ENCODE data around the gene EIF4E3. TPM values are rescaled to one million over a fixed set of nuclear protein-coding genes. Genes with fewer than 3 reads are reported as not detected.
A peak's percentile ranks its signal among the peaks of the same experiment; 100 is the strongest.

EIF4E3 gene
- polyA plus RNA-seq, 1 donor from 2014 or later: 11.4 TPM

DNA sequence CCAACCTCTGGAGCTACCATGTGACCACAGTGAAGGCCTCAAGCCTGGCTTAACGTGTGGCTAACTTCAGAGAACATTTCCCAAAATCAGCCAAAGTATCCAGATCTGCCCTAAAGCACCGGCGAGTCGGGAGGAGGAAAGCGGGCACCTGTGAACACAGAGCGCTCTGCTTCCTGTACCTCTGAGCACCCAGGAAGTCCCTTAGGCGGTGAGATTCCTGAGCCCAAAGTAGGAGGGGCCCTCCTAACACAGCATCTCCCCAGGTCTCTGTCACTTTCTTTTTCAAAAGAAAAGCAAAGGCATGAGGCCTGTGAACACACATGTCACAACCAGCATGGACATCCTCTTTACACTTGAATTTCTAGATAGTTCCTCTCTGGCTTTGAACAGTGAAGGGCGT lies 944 bp upstream of the EIF4E3 start:
- peaks cover 4% of the 10 kb centered on the region for H3K27me3 ChIP-seq (ENCODE audit: insufficient read depth, low read depth, low read length)
- H3K9me2 ChIP-seq (ENCODE audit: insufficient read depth, low read length): no peaks in the 10 kb centered on the region
- no peaks in the 10 kb centered on the region for H3K36me3 ChIP-seq (ENCODE audit: insufficient read depth, low read length)
- H3K9ac ChIP-seq (ENCODE audit: low read length): peak overlapping the region; percentile 85
- peak overlapping the region; percentile 59 for H3K27ac ChIP-seq (ENCODE audit: low read length)
- H3K9me3 ChIP-seq (ENCODE audit: low read length): no peaks in the 10 kb centered on the region
- peaks cover 7% of the 10 kb centered on the region for H3K79me2 ChIP-seq (replicated peaks; ENCODE audit: insufficient read depth, low read length)
- no peak for TF ChIP-seq MXI1 (conservative IDR thresholded peaks at IDR 0.05; ENCODE audit: poor library complexity, severe bottlenecking)
- TF ChIP-seq, protein P1, sequence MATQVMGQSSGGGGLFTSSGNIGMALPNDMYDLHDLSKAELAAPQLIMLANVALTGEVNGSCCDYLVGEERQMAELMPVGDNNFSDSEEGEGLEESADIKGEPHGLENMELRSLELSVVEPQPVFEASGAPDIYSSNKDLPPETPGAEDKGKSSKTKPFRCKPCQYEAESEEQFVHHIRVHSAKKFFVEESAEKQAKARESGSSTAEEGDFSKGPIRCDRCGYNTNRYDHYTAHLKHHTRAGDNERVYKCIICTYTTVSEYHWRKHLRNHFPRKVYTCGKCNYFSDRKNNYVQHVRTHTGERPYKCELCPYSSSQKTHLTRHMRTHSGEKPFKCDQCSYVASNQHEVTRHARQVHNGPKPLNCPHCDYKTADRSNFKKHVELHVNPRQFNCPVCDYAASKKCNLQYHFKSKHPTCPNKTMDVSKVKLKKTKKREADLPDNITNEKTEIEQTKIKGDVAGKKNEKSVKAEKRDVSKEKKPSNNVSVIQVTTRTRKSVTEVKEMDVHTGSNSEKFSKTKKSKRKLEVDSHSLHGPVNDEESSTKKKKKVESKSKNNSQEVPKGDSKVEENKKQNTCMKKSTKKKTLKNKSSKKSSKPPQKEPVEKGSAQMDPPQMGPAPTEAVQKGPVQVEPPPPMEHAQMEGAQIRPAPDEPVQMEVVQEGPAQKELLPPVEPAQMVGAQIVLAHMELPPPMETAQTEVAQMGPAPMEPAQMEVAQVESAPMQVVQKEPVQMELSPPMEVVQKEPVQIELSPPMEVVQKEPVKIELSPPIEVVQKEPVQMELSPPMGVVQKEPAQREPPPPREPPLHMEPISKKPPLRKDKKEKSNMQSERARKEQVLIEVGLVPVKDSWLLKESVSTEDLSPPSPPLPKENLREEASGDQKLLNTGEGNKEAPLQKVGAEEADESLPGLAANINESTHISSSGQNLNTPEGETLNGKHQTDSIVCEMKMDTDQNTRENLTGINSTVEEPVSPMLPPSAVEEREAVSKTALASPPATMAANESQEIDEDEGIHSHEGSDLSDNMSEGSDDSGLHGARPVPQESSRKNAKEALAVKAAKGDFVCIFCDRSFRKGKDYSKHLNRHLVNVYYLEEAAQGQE (IDR thresholded peaks at IDR 0.05; ENCODE audit: borderline replicate concordance): no peak
- TF ChIP-seq POLR2AphosphoS5 (IDR thresholded peaks at IDR 0.05): no peak
- no peak for TF ChIP-seq TAF1 (IDR thresholded peaks at IDR 0.05; ENCODE audit: low read depth)
- no peak for TF ChIP-seq RAD21 (conservative IDR thresholded peaks at IDR 0.05)
- TF ChIP-seq, protein P2, sequence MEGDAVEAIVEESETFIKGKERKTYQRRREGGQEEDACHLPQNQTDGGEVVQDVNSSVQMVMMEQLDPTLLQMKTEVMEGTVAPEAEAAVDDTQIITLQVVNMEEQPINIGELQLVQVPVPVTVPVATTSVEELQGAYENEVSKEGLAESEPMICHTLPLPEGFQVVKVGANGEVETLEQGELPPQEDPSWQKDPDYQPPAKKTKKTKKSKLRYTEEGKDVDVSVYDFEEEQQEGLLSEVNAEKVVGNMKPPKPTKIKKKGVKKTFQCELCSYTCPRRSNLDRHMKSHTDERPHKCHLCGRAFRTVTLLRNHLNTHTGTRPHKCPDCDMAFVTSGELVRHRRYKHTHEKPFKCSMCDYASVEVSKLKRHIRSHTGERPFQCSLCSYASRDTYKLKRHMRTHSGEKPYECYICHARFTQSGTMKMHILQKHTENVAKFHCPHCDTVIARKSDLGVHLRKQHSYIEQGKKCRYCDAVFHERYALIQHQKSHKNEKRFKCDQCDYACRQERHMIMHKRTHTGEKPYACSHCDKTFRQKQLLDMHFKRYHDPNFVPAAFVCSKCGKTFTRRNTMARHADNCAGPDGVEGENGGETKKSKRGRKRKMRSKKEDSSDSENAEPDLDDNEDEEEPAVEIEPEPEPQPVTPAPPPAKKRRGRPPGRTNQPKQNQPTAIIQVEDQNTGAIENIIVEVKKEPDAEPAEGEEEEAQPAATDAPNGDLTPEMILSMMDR (IDR thresholded peaks at IDR 0.05; ENCODE audit: poor library complexity, severe bottlenecking): no peak
- TF ChIP-seq EP300 (conservative IDR thresholded peaks at IDR 0.05; ENCODE audit: poor library complexity, severe bottlenecking): no peak
- TF ChIP-seq EZH2 (IDR thresholded peaks at IDR 0.05; ENCODE audit: borderline replicate concordance, insufficient read depth, low read length, poor library complexity, severe bottlenecking): no peak
- TF ChIP-seq SMC3 (conservative IDR thresholded peaks at IDR 0.05; ENCODE audit: poor library complexity): no peak
- H3F3A ChIP-seq (ENCODE audit: insufficient read depth, low read length, poor library complexity, severe bottlenecking): no peaks in the 10 kb centered on the region
- H3K4me3 ChIP-seq (ENCODE audit: low read length): peak overlapping the region; percentile 73
- H3K4me2 ChIP-seq (ENCODE audit: low read length): peak overlapping the region; percentile 74
- H2AFZ ChIP-seq (ENCODE audit: low read depth, low read length): no peak overlapping the region
- no peaks in the 10 kb centered on the region for H4K20me1 ChIP-seq (ENCODE audit: insufficient read depth)

DNA sequence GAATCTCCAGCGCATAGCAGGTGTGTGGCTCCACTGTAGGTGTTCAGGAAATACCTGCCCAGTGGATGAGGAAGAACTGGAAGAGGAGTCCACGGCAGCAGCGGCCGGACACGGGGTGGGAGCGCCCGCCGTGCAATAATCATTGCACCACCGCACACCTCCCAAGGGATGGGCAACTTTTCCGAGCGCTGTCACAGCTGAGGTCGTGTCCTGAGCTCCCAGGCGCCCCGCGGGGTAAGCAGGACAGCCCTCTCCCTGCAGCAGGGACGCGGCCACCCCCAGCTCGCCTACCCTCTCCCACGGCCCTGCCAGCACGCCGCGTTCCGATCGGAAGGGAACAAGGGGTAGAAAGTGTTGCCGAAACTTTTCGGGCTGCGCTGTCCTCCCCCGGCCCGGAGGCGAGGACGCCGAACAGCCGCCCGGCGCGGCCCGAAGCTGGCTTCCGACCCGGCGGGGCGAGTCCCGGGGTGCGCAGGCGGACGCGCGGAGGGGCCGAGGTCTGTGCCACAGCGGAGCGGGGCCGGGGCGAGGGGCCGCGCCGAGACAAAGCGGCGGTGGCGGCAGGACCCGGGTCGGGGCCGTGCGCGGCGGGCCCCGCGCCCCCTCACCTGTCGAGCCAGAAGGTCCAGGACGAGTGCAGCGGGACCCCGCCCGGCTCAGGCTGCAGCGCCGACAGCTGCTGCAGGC lies 475 bp downstream of the EIF4E3 start:
- TF ChIP-seq SMC3 (conservative IDR thresholded peaks at IDR 0.05; ENCODE audit: poor library complexity) (peak; percentile 21), POLR2AphosphoS5 (IDR thresholded peaks at IDR 0.05) (peak; percentile 3), RAD21 (conservative IDR thresholded peaks at IDR 0.05) (no peak), EP300 (conservative IDR thresholded peaks at IDR 0.05; ENCODE audit: poor library complexity, severe bottlenecking) (no peak), EZH2 (IDR thresholded peaks at IDR 0.05; ENCODE audit: borderline replicate concordance, insufficient read depth, low read length, poor library complexity, severe bottlenecking) (no peak), TAF1 (IDR thresholded peaks at IDR 0.05; ENCODE audit: low read depth) (no peak), MXI1 (conservative IDR thresholded peaks at IDR 0.05; ENCODE audit: poor library complexity, severe bottlenecking) (peak; percentile 32)
- TF ChIP-seq, protein P2 (IDR thresholded peaks at IDR 0.05; ENCODE audit: poor library complexity, severe bottlenecking): peak; percentile 12
- TF ChIP-seq, protein P1 (IDR thresholded peaks at IDR 0.05; ENCODE audit: borderline replicate concordance): no peak
- H3K27ac ChIP-seq (ENCODE audit: low read length): no peak overlapping the region

More for the DNA sequence above, 475 bp downstream of the EIF4E3 start:
- peak overlapping the region; percentile 84 for H3K4me2 ChIP-seq (ENCODE audit: low read length)
- H3K27me3 ChIP-seq (ENCODE audit: insufficient read depth, low read depth, low read length): peaks cover 4% of the 10 kb centered on the region
- H3K9ac ChIP-seq (ENCODE audit: low read length): peak overlapping the region; percentile 69
- no peaks in the 10 kb centered on the region for H3K36me3 ChIP-seq (ENCODE audit: insufficient read depth, low read length)
- peaks cover 7% of the 10 kb centered on the region for H3K79me2 ChIP-seq (replicated peaks; ENCODE audit: insufficient read depth, low read length)
- H2AFZ ChIP-seq (ENCODE audit: low read depth, low read length): peak overlapping the region; percentile 54
- no peaks in the 10 kb centered on the region for H4K20me1 ChIP-seq (ENCODE audit: insufficient read depth)
- H3K4me3 ChIP-seq (ENCODE audit: low read length): peak overlapping the region; percentile 89
- no peaks in the 10 kb centered on the region for H3F3A ChIP-seq (ENCODE audit: insufficient read depth, low read length, poor library complexity, severe bottlenecking)
- no peaks in the 10 kb centered on the region for H3K9me2 ChIP-seq (ENCODE audit: insufficient read depth, low read length)
- no peaks in the 10 kb centered on the region for H3K9me3 ChIP-seq (ENCODE audit: low read length)

Data from neural cell (in vitro differentiated cells).